22Rv1 (cell line): ENCODE results near the gene PHLDB3.
"Not testable (repeated sequence)": the region's sequence is repeated elsewhere in the genome, so short reads cannot be mapped to it uniquely, and the experiment has no call there.

Experiments
- H3K27ac ChIP-seq: fragments of 450-650 bp; 2 replicates; pipeline ENCODE4 v1.5.1; 2017
- ZFX ChIP-seq: fragments of 450-650 bp; IDR thresholded peaks from 2 replicates; pipeline ENCODE4 v1.6.1; 2017; ENCODE audit warnings: antibody characterized with exemption, borderline replicate concordance
- TF ChIP-seq, protein P1 (sequence below): fragments of 450-650 bp; IDR thresholded peaks from 2 replicates; pipeline ENCODE4 v1.5.1; 2017; ENCODE audit warnings: mild to moderate bottlenecking

PHLDB3 gene

DNA sequence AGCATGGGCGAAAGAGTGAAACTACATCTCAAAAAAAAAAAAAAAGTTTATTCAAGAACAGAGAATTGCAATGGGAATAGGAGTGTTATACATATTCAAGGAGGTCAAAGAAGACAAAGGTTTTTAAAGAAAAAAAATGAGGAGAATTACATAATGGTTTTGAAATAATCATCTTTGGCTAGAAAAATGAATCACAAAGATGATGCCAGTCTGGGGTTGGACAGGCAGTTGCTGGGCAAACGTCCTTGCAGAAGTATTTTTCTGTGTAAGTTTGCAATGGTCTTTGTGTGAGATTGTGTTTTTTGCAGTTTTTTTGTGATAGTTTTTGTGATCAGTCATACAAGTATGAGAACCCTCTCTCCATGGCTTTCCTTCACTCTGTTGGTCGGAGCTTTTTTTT lies 62.8 kb downstream of the PHLDB3 start:
- TF ChIP-seq, protein P1, sequence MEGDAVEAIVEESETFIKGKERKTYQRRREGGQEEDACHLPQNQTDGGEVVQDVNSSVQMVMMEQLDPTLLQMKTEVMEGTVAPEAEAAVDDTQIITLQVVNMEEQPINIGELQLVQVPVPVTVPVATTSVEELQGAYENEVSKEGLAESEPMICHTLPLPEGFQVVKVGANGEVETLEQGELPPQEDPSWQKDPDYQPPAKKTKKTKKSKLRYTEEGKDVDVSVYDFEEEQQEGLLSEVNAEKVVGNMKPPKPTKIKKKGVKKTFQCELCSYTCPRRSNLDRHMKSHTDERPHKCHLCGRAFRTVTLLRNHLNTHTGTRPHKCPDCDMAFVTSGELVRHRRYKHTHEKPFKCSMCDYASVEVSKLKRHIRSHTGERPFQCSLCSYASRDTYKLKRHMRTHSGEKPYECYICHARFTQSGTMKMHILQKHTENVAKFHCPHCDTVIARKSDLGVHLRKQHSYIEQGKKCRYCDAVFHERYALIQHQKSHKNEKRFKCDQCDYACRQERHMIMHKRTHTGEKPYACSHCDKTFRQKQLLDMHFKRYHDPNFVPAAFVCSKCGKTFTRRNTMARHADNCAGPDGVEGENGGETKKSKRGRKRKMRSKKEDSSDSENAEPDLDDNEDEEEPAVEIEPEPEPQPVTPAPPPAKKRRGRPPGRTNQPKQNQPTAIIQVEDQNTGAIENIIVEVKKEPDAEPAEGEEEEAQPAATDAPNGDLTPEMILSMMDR: no peak
- TF ChIP-seq ZFX: no peak
- no peak overlapping the region for H3K27ac ChIP-seq

DNA sequence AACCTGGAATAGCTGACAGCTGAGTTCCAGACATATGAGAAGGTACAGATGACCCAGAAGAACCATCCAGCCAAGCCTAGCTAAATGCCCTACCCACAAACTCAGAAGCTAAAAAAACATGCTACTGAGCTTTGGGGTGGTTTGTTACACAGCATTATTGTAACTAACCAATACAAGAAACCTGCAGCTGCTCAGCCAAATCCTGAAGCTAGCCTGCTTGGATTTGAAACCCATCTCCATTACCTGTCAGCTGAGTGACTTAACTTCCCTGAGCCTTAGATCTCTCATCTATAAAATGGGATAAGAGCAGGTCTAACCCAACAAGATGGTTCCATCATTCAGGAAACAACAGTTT lies 64.9 kb downstream of the PHLDB3 start:
- H3K27ac ChIP-seq: no peak overlapping the region

DNA sequence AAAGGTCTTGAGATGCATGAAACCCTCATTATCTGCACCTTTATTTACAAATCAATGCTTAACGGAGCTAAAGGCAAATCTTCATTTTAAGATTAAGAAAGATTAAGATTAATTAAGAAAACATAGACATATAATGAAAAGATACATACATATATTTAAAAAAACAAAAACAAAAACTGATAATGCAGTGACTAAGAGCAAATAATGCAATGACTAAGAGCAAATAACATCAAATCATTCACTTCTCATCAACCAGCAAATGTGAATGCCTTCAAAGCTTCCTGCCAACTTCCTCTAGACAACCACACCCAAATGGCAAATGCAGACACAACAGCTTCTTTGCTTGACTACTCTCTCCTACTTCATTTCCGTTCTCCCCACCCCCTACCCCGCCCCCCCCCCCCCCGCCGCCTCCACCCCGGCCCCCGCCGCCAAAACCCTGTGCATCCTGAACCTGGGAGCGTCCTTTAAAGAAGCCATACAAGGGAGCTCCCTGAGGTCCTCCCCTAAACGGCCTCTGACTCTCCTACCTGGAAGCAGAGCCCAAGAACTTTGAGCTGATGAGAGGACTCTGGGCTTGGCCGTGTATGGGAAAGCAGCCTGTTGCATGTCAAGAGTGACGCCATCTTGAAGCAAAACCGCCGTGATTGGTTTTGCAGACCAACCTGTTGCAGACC lies 65.4 kb downstream of the PHLDB3 start:
- no peak for TF ChIP-seq ZFX
- TF ChIP-seq, protein P1: no peak
- H3K27ac ChIP-seq: peak overlapping the region; percentile 54

More for the DNA sequence above, 64.9 kb downstream of the PHLDB3 start:
- TF ChIP-seq, protein P1: no peak
- no peak for TF ChIP-seq ZFX

DNA sequence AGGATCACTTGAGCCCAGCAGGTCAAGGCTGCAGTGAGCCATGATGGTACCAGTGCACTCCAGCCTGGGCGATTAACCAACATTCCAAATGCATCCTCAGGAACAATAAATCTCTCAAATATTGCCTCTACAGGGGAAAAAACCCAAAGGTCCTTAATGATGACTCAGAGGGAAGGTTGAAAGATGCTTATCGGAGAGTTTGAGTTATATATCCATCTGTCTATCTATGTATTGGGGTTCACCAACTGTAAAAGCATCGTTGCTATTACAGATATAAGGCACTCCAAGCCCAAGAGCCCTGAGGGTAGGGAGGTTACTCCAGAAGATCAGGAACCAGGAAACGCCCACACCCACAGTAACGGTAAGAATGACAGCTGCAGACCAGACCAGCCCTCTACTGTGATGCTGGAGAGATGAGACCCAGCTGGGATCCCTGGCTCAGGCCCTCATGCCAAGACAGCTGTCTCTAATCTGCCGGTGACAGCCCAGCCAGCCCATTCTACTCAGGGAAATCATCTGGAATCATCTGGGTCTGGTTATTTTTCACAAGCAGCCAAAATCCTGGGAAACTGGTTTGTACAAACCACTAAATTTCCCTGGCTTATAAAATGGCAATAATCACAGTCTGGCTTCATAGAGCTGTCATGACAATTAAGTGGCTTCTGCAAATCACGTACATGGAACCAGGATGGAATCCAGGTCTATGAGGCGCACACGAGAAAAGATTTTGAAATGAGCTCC lies 66.1 kb downstream of the PHLDB3 start:
- TF ChIP-seq, protein P1: no peak
- no peak for TF ChIP-seq ZFX
- H3K27ac ChIP-seq: peak overlapping the region; percentile 54

DNA sequence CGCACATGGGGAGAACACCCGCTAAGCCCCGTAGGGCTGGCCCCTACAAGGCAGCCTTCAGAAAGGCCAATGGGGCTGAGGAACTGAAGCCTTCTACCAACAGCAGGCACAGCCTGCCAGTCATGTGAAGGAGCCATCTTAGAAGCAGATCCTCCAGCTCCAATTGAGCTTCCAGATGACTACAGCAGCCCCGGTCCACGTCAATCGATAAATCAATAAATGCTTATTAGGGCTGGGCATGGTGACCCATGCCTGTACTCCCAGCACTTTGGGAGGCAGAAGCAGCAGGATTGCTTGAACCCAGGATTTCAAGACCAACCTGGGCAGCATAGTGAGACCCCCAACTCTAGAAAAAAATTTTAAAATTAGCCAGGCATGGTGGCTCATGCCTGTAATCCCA lies 66.8 kb downstream of the PHLDB3 start:
- TF ChIP-seq ZFX: no peak
- TF ChIP-seq, protein P1: no peak
- no peak overlapping the region for H3K27ac ChIP-seq

DNA sequence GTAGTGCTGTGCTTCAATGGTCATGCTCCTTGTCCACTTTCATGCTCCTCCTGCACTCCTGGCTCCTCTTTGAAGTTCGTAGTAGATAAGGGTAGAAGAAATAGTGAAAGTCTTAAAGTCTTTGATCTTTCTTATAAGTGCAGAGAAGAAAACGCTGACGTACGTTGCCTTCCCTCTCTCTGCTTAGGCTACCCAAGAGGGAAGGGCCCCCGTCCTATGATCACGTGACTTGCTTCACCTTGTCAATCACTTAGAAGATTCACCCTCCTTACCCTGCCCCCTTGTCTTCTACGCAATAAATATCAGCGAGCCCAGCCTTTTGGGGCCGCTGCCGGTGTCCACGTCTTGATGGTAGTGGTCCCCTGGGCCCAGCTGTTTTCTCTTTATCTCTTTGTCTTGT lies 67.3 kb downstream of the PHLDB3 start:
- H3K27ac ChIP-seq: not testable (repeated sequence)

DNA sequence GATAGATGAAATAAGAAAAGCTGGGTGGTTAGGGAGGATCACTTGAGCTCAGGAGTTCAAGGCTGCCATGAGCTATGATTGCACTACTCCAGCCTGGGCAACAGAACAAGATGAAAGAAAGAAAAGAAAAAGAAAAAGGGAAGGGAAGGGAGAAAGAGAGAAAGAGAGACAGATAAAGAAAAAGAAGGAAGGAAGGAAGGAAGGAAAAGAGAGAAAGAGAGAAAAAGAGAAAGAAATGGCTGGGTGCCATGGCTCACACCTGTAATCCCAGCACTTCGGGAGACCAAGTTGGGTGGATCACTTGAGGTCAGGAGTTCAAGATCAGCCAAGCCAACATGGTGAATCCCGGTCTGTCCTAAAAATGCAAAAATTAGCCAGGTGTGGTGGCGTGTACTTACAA lies 68.8 kb downstream of the PHLDB3 start:
- TF ChIP-seq ZFX: no peak
- TF ChIP-seq, protein P1: no peak
- H3K27ac ChIP-seq: no peak overlapping the region
